Measurements from ENCODE around the gene PARP12.

DNA sequence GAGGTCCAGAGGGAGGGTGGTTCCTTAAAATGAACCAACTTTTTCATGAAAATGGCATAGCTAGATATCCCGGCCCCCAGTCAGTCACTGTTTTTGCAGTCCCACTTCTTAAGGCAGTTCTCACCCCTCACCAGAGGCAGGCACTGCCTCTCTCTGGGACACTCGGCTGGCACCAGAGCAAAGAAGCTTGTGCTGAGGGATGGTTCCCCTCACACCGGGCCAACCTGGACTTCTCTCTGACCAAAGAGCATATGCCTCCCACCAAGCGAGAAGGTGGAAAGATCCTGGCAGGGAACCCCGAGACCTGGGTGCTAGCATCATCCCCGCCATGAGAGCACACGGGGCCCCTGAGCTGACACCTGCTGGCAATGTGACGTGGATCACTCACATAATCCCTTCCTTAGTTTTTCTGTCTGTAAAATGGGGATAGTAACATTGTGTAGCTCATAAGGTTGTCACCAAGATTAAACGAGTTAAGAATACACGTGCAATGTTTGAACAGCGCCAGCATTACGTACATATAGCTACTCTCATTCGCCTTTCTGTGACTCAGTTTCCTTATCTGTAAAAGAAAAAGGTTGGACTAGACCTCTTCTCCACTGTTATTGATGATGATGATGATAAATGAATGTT lies 88.5 kb downstream of the PARP12 start:
- TF ChIP-seq, protein P1, sequence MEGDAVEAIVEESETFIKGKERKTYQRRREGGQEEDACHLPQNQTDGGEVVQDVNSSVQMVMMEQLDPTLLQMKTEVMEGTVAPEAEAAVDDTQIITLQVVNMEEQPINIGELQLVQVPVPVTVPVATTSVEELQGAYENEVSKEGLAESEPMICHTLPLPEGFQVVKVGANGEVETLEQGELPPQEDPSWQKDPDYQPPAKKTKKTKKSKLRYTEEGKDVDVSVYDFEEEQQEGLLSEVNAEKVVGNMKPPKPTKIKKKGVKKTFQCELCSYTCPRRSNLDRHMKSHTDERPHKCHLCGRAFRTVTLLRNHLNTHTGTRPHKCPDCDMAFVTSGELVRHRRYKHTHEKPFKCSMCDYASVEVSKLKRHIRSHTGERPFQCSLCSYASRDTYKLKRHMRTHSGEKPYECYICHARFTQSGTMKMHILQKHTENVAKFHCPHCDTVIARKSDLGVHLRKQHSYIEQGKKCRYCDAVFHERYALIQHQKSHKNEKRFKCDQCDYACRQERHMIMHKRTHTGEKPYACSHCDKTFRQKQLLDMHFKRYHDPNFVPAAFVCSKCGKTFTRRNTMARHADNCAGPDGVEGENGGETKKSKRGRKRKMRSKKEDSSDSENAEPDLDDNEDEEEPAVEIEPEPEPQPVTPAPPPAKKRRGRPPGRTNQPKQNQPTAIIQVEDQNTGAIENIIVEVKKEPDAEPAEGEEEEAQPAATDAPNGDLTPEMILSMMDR (IDR thresholded peaks at IDR 0.05; ENCODE audit: low read length) = no peak
- no peak for TF ChIP-seq EZH2 (IDR thresholded peaks at IDR 0.05; ENCODE audit: borderline replicate concordance, low read length)
